ENCODE results near the gene KRTAP1-1. TPM values are rescaled to one million over a fixed set of nuclear protein-coding genes. Genes with fewer than 3 reads are reported as not detected.
"Not testable (repeated sequence)": the region's sequence is repeated elsewhere in the genome, so short reads cannot be mapped to it uniquely, and the experiment has no call there.

Gene KRTAP1-1
- total RNA-seq, 1 donor from 2014 or later: not detected

DNA sequence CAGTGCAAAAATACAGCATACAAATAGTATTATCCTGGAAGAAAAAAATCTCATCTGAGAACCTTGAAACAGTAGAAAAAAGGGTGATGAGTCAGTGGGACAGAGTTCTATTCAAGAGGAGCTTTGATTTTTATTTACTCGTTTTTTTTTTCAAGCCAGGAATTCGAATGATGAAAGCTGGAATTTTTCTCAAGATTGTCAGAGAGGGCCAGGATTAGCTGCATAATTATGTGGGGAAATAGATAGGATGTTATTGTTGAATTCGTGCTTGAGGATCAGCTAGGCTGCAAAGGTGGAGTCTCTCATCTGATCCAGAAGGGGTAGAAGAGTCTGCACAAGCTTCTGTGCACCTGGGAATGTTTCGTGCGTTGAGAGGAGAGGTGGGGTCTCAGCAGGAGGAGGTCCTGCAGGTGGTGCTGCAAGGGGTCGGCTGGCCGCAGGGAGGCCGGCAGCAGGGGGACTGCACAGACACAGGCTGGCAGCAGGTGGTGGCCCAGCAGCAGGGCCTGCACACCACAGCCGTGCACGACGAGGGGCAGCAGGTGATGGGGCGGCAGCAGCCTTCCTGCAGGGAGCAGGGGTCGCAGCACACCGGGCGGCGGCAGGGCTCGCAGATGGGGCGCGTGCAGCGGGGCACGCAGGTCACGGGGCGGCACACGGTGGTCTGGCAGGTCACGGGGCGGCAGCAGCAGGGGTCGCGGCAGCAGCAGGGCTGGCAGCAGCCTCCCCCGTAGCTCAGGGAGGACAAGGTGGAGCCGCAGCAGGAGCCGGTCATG lies 18.2 kb upstream of the KRTAP1-1 start:
- intact Hi-C loops (cut with micrococcal nuclease); DNase-seq; ATAC-seq: not testable (repeated sequence)

DNA sequence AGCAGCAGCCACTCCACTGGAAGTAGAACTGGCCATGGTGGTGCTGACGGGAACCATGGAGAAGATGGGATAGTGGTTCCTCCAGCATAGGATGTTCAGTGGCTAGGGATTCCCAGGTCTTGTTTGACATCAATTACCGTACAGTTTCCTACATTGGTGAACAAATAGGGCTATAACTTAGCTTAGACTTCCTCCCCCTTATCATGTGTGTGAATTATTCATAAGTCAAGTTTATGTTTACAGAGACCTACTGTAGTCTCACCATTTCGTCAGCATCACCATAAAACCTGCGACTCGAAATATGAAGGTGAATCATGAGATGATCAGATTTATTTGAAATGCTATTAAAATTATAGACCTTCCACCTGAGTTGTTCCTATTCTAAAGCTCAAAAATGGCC lies 17.5 kb upstream of the KRTAP1-1 start:
- intact Hi-C loops (cut with micrococcal nuclease): no loop called here
- DNase-seq (no peak), ATAC-seq (no peak)

DNA sequence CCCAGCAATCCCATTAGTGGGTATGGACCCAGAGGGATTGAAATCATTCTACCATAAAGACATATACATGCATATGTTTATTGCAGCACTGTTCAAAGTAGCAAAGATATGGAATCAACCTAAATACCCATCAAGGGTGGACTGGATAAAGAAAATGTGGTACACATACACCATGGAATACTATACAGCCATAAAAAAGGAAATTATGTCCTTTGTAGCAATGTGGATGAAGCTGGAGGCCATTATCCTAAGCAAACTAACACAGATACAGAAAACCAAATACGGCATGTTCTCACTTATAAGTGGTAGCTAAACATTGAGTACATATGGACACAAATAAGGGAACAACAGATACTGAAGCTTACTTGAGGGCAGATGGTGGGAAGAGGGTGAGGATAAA lies 16.3 kb upstream of the KRTAP1-1 start:
- ATAC-seq (no peak), DNase-seq (no peak)
- intact Hi-C loops (cut with micrococcal nuclease): no loop called here

DNA sequence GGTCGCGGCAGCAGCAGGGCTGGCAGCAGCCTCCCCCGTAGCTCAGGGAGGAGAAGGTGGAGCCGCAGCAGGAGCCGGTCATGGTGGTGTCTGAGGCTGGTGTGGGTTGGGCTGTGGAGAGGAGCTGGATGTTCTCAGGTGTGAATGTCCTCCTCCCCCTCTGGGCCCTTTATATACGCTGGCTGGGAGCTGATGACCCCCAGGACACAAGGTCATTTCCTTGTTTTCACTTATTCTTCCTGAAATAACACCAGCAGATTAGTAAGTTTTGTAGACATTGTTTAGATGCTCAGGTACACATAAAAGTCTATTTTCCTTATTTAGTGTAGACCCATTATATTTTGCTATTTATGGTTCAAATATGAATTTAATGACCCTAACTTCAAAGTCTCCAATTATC lies 13.9 kb upstream of the KRTAP1-1 start, which contains the start of gene KRTAP2-2:
TSS of gene KRTAP2-2 (minus strand) at position 101 of the 400 bp plus-strand sequence. CDS start at position 82, 19 bp downstream.
- DNase-seq; ATAC-seq; intact Hi-C loops (cut with micrococcal nuclease): not testable (repeated sequence)

DNA sequence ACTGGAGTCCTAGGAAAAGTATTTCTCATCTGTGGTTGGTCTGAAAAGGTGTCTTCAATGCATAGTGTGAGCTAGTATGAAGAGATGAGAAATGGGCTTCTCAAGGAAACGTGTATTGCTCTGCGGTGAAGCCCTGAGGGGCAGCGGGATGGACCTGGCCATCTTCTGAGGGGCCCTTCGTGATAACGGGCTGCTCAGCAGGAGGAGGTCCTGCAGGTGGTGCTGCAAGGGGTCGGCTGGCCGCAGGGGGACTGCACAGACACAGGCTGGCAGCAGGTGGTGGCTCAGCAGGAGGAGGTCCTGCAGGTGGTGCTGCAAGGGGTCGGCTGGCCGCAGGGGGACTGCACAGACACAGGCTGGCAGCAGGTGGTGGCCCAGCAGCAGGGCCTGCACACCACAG lies 13.3 kb upstream of the KRTAP1-1 start:
- not testable (repeated sequence) for DNase-seq, ATAC-seq
- intact Hi-C loops (cut with micrococcal nuclease): loop anchor here (5.0 kb wide), 1 partner anchor 47 kb away; the partner anchor contains the start of gene KRTAP3-1

DNA sequence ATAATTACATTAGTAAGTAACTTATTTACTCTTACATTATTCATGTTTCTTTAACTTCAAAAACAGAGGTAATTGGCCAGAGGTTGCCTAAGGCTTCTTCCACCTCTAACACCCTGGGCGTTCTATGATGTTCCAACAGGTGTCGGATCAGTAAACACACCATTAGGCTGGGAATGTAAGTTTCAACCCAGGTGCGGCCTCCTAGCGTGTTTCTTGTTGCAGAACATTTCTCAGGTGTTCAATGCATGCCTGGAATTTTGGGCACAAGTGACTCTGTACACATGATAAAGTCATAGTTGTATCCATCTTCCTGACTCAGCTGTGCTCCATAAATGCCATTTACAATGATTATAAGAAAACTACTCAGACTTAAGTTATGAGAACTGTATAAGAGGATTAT lies 12.8 kb upstream of the KRTAP1-1 start:
- intact Hi-C loops (cut with micrococcal nuclease): loop anchor here (5.0 kb wide), 1 partner anchor 47 kb away; the partner anchor contains the start of gene KRTAP3-1
- no peak for DNase-seq
- no peak for ATAC-seq

DNA sequence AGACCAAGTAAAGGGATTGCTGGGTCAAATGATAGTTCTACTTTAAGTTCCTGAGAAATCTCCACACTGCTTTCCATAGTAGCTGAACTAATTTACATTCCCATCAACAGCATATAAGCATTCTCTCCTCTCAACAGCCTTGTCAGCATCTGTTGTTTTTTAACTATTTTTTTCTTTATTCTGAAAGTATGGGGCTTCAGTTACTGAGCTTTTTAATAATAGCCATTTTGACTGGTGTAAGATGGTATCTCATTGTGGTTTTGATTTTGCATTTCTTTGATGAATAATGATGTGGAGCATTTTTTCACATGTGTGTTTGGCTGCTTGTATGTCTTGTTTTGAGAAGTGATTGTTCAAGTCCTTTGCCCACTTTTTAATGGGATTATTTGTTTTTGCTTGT lies 11.3 kb upstream of the KRTAP1-1 start:
- ATAC-seq (no peak), DNase-seq (no peak)
- intact Hi-C loops (cut with micrococcal nuclease): loop anchor here (5.0 kb wide), 1 partner anchor 45 kb away; the partner anchor contains the start of gene KRTAP3-1

DNA sequence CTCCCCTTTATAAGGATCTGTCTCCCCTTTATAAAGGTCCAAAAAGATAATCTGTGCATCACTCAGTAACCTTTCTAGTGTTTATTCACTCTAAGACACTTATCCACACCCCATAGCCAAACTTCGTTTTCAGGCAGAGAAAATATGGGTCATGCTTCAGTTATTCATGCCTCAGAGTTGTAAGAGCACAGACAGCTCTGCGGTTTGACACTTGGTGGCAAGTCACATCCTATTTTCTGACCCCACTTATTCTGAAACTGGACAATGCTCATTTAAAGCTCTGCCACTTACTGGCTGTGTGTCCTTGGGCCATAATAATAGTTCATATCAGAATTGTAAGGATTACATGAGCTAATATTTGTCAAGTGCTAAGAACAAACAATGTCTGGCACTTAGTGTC lies 7.9 kb upstream of the KRTAP1-1 start:
- no peak for ATAC-seq
- intact Hi-C loops (cut with micrococcal nuclease): no loop called here
- no peak for DNase-seq

DNA sequence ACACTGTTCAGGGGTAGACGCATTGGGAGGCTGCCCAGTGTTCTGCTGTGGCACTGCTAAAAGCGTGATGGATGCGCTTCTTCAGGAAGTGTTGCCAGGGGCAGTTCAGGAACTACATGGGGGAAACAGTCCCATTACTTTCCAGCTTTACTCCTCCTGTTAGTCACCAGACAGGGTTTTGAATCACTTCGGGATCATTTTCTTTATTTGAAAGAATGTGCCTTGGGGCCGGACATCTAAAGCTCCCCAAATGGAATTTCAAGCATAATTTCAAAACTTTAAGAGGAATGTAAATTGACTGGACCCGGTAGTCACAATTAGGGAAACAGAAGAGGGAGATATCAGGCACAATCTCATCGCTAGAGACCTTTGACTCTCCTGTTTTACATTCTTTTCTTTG lies 7.2 kb upstream of the KRTAP1-1 start:
- DNase-seq (no peak), ATAC-seq (no peak)
- intact Hi-C loops (cut with micrococcal nuclease): no loop called here

DNA sequence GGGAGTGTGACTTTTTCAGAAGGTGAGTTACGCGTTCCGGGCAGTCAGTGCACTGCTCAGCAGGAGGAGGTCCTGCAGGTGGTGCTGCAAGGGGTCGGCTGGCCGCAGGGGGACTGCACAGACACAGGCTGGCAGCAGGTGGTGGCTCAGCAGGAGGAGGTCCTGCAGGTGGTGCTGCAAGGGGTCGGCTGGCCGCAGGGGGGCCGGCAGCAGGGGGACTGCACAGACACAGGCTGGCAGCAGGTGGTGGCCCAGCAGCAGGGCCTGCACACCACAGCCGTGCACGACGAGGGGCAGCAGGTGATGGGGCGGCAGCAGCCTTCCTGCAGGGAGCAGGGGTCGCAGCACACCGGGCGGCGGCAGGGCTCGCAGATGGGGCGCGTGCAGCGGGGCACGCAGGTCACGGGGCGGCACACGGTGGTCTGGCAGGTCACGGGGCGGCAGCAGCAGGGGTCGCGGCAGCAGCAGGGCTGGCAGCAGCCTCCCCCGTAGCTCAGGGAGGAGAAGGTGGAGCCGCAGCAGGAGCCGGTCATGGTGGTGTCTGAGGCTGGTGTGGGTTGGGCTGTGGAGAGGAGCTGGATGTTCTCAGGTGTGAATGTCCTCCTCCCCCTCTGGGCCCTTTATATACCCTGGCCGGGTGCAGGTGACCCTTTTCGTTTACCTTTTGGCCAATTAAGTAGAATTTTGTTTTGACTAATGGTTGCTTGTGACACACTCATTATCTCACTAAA lies 5.7 kb upstream of the KRTAP1-1 start, which contains the start of gene KRTAP2-1:
TSS of gene KRTAP2-1 (minus strand) at position 582 of the 731 bp plus-strand sequence. CDS start at position 533, 49 bp downstream.
- ATAC-seq; intact Hi-C loops (cut with micrococcal nuclease); DNase-seq: not testable (repeated sequence)

DNA sequence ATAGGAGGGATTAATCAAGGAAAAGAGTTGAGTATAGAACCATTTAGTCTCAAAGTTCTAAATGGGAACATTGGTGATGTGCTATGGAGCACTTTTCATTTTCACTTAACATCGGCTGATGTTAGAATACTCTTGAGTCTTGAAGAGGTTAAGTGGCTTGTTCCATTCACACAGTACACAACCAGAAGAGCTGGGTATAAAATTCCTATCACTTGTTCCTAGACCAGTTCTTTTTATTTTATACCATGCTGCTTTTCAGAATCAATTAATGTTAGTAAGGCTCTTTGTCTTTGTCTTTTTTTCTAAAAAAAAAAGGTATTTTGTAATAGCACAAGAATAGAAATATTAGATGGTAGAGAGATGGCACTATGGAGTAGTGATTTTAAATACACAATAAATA lies 1.7 kb upstream of the KRTAP1-1 start:
- intact Hi-C loops (cut with micrococcal nuclease): no loop called here
- DNase-seq (no peak), ATAC-seq (no peak)

DNA sequence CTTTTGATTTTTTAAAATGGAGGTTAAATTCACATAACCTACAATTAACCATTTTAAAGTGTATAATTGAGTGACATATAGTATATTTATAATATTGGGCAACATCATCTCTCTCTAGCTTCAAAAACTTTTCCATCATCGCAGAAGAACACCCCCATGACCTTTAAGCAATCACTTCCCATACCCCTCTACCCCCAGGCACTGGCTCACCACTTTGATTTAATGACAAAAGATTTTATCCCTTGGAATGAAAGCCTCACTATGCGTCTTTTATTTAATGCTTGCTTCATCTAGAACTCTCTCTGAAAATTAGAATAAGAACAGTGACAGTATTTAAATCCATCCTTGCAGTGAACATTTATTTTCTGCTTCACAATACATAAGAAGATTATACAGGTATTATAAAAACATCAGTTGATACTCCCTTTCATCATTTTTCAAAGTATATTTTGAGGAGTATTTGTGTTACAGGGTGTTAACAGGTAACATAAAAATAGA lies 3.3 kb downstream of the KRTAP1-1 start:
- intact Hi-C loops (cut with micrococcal nuclease): no loop called here
- ATAC-seq (no peak), DNase-seq (no peak)

DNA sequence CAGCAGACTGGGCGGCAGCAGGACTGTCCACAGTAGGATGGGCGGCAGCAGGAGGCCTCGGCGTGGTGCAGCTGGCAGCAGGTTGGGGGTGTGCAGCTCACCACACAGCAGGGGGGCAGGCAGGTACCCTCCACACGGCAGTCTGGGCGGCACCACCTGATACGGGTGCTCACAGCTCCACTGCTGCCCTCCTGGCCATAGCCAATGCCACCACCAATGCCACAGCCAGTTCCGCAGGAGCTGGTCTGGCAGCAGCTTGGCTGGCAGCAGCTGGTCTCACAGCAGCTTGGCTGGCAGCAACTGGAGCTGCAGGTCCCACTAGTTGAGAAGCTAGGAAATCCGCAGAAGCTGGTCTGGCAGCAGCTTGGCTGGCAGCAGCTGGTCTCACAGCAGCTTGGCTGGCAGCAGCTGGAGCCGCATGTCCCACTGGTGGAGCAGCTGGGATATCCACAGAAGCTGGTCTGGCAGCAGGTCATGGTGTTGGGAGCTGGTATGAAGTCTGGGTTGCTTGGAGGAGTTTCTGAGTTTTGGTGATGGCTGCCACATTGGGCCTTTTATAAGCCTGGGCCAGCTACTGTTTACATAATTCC lies 6.8 kb downstream of the KRTAP1-1 start, which contains the start of gene KRTAP1-3:
TSS of gene KRTAP1-3 (minus strand) at position 529 of the 590 bp plus-strand sequence. CDS start at position 476, 53 bp downstream.
- intact Hi-C loops (cut with micrococcal nuclease); ATAC-seq: not testable (repeated sequence)

DNA sequence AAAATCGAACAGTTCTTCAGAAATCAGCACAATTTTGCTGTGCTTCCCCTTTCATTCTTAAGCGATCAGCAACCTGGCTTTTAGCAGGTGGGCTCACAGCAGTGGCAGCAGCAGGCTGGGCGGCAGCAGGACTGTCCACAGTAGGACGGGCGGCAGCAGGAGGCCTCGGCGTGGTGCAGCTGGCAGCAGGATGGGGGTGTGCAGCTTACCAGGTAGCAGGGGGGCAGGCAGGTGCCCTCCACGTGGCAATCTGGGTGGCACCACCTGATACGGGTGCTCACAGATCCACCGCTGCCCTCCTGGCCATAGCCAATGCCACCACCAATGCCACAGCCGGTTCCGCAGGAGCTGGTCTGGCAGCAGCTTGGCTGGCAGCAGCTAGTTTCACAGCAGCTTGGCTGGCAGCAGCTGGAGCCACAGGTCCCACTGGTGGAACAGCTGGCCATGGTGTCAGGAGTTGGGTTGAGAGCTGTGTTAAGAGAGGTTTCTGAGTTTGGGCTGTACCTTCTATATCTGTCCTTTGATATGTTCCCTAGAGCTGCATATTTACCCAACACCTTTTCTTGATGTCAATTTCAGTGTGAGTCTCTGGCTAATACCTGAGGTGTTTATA lies 11.5 kb downstream of the KRTAP1-1 start, which contains the start of gene KRTAP1-4:
TSS of gene KRTAP1-4 (minus strand) at position 563 of the 613 bp plus-strand sequence. CDS start at position 446, 117 bp downstream.
- no peak for DNase-seq
- intact Hi-C loops (cut with micrococcal nuclease): loop anchor here (2.0 kb wide), 1 partner anchor 63 kb away; the partner anchor contains the start of gene KRT39
- ATAC-seq: no peak

More for the DNA sequence above, 6.8 kb downstream of the KRTAP1-1 start, which contains the start of gene KRTAP1-3:
- not testable (repeated sequence) for DNase-seq

DNA sequence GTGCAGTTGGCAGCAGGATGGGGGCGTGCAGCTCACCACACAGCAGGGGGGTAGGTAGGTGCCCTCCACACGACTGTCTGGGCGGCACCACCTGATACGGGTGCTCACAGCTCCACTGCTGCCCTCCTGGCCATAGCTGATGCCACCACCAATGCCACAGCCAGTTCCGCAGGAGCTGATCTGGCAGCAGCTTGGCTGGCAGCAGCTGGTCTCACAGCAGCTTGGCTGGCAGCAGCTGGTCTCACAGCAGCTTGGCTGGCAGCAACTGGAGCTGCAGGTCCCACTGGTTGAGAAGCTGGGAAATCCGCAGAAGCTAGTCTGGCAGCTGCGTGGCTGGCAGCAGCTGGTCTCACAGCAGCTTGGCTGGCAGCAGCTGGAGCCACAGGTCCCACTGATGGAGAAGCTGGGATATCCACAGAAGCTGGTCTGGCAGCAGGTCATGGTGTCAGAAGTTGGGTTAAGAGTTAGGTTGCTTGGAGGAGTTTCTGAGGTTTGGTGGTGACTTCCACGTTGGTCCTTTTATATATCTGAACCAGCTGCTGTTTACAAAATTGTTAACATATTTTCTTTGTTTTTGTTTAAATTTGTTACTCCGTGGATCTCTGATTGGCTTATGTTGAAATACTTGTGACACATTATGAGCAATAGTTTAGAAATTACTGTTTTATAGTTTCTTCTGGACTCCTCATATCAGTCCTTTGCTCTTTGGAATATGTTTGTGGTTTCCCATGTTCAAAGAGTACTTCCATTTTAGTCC lies 14.4 kb downstream of the KRTAP1-1 start, which contains the start of gene KRTAP1-5:
TSS of gene KRTAP1-5 (minus strand) at position 494 of the 757 bp plus-strand sequence. CDS start at position 441, 53 bp downstream.
- no peak for ATAC-seq
- DNase-seq: no peak
- intact Hi-C loops (cut with micrococcal nuclease): no loop called here

DNA sequence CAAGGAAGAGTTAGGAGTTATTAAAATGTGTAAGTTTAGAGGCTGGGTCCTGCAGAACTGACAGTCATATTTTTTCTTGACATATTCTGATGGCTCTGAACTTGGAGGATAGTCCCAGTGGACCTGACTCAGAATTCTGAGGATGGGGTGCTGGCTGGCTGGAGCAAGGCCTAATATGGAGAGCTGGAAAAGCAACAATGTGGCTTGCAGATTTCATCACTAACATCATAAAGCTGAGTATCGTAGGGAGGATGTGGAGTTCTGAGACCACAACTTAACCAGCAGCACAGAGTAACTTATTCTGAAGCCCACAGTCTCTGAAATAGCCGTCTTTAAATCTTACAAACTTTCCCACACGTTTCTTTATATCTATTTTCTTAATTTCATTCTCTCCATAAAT lies 16.6 kb downstream of the KRTAP1-1 start:
- ATAC-seq (no peak), DNase-seq (no peak)
- intact Hi-C loops (cut with micrococcal nuclease): no loop called here

DNA sequence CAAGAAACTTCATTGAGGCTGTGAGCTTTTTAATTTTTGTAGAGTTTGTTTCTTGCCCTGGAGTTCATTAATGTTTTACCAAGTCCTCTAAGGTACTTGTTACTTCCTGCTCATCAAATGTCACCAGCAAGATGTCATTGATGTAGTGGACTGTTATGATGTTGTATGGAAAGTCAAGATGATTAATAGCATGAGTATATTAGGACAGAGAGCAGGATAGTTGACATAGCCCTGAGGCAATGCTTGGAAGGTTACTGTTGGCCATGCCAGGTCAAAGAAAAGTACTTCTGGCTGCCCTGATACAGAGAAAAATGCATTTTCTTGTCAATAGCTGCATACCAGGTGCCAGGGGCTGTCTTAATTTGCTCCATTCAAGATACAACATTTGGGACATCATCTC lies 20.9 kb downstream of the KRTAP1-1 start:
- intact Hi-C loops (cut with micrococcal nuclease): no loop called here
- DNase-seq (no peak), ATAC-seq (no peak)

DNA sequence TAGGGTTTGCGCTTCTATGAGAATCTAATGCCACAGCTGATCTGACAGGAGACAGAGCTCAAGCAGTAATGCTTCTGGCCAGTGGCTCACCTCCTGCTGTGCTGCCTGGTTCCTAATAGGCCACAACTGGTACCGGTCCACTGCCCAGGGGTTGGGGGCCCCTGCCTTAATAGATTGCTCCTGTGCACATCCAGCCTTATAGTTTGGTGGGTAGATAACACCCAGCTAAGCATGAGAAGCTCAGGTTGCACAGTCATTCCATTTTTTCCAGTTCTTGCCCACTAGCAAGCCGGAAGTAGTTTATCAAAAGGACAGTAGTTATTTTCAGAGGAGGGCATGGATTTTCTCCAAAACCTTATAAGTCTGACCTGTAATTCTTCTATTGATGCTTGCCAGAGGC lies 21.8 kb downstream of the KRTAP1-1 start:
- DNase-seq: no peak
- no peak for ATAC-seq
- intact Hi-C loops (cut with micrococcal nuclease): no loop called here
